Regular cardiac myocyte (primary cell): ENCODE results near the gene TAS1R2. TPM values are rescaled to one million over a fixed set of nuclear protein-coding genes. Genes with fewer than 3 reads are reported as not detected.

Source experiments
- total RNA-seq: library from RNA; depleted of rRNA; stranded (reverse); fragments of >200 nt; gene quantifications from 2 replicates; pipeline ENCODE4 v1.2.3, GENCODE V29; 2014

Gene TAS1R2
- total RNA-seq = not detected in 2 replicates

GRCh38 chr1:18859560-18859959 is at the start of gene TAS1R2:
TAS1R2 (minus strand) TSS chr1:18859660; CDS start chr1:18859660, 0 bp downstream.

GRCh38 chr1:18902523-18903290 is 43.2 kb upstream of the TAS1R2 start, which contains the start of gene ALDH4A1:
ALDH4A1 (minus strand) TSS chr1:18902555; CDS start chr1:18902523, 32 bp downstream.

Other genes with a start within 250 kb of the TAS1R2 start
- under 0.01 TPM in 1 of 2 replicates, not detected in the other for gene PAX7, start 228.8 kb downstream of the TAS1R2 start, total RNA-seq
- gene ALDH4A1, start 42.9 kb upstream of the TAS1R2 start, total RNA-seq = 12.1 and 12.5 TPM in 2 replicates
- gene IFFO2, start 97.0 kb upstream of the TAS1R2 start, total RNA-seq = 8.2 and 18.2 TPM in 2 replicates